Stimulated activated CD4-positive, alpha-beta T cell treated with anti-CD3 and anti-CD28 coated beads, TNF-alpha, amount 100 ng/mL, for 24 hours (primary cell): ENCODE data around the gene SPANXB1.
"Not testable (repeated sequence)": the region's sequence is repeated elsewhere in the genome, so short reads cannot be mapped to it uniquely, and the experiment has no call there.

Source experiments
- DNase-seq, 3 experiments: peaks; one replicate each; pipeline ENCODE4 v3.0.0-alpha.2; 2020; ENCODE audit warnings: low read depth in 3 of 3

SPANXB1 gene, protein sequence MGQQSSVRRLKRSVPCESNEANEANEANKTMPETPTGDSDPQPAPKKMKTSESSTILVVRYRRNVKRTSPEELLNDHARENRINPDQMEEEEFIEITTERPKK

DNA sequence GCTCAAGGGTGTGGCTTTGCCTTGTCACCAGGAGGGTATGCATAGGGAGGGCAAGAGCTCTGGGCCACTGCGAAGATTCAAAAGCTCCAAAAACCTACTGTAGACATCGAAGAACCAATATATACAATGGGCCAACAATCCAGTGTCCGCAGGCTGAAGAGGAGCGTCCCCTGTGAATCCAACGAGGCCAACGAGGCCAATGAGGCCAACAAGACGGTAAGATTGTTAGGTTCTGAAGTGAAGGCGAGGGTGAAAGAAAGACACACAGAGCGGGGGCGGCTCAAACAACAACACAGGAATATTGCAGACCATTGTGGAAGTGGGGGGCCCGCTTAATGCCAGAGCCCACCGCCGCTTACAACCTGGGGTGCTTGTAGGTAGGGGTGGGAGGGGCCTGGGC lies at the start of gene SPANXB1:
Gene SPANXB1, plus strand, starts transcription at position 27 of the 400 bp plus-strand sequence. Its CDS starts 100 bp downstream, at position 127.
- DNase-seq = not testable (repeated sequence)

DNA sequence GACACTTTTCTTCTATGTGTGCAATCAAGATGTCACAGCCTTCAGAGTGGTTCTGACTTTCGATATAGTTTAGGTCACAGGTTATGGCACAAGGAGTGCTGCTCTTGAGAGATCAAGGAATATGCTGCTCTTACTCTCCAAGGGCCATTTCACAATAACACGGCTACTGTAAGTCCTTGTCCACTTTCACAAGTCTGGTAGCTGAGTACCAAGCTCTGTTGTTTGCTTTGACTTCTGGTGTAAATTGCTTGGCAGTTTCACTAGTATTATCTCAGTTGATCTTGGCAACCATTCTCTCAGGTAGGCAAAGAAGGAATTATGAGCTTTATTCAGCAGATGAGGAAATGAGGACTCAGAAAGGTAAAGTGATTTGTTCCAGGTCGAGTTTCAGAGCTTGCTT lies 35.4 kb upstream of the SPANXB1 start:
- no peak for DNase-seq

DNA sequence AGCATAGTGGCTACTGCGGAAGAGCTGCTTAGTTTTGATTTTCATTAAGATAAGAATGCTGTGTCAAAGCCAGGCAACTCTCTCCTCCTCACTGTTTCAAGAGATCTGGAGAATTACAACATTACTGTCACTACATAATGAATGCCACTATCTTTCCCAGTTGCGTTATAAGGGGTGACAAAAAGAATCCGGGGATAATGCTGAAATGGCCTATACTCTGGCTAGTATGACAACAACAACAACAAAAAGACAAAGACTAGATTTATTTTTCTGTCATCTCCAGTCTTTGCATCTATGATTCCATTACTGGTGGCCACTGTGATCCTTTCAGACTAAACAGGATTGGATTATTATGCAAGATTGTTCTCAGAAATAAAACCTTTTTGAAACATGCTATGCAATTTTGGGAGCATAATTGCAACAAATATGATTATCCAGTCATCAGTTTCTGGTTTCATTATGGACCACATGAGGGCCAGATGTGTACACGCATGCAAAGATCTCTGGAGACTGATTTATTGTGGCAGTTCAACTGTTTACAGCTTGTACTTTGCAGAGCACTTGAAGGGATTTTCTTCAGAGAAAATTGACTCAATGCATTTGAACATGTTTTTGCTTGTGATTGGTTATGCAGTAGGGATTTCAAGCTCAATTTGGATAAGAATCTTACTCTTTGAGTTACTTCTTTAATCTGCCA lies 31.1 kb upstream of the SPANXB1 start:
- no peak for DNase-seq

DNA sequence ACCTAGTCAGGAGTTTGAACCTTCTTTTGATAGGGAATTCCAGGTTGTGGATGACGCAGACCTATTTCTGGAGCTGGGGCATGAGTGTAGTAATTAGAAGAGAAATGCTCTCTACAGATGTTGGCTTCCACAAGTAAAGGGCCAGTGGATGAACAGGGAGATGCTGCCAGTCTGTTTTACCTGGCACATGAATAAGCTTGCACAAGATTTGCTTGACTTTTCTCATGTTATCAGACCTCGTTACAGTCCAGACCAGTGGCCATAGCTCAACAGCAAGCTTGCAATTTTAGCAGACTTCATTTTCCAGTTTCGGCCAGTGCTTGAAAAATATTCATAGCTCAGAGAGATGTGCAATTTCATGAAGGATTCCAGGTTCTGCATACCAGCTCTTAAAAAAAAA lies 26.9 kb upstream of the SPANXB1 start:
- DNase-seq = no peak

DNA sequence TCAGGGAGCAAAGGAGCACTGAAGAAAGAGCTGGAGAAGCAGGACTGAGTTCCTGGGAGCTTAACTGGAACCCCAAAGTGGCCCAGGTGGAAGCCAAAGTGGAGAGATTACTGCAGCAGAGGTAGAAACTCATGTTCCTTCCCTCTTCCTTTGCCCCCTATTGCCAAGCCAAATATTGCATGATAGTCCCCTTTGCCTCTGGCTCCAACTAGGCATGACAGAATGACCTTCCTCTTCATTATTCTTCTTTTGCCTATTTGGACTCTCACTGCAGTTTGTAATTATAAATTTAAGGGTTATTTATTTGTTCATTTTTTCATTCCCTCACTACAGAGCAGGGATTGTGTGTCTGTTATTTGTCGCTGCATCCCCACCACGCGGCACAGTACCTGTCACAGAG lies 22.1 kb upstream of the SPANXB1 start:
- no peak for DNase-seq

DNA sequence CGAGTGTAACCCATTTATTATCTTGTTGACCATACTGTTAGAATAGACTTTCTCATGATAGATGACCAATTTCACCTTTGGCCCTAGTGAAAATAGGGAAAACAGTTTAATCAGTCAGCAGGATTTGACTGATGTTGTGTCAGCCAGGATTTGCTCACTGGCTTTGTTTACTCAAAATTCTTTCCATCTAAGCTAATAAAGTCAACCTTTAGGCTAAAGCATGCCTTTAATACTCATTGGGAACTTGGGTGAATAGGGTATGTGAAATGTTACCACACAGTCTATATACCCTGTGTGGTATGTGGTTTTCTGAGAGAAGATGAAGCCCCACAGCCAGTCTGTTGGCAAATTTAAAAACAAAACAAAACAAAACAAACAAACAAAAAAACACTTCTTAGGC lies 18.7 kb upstream of the SPANXB1 start:
- no peak for DNase-seq

DNA sequence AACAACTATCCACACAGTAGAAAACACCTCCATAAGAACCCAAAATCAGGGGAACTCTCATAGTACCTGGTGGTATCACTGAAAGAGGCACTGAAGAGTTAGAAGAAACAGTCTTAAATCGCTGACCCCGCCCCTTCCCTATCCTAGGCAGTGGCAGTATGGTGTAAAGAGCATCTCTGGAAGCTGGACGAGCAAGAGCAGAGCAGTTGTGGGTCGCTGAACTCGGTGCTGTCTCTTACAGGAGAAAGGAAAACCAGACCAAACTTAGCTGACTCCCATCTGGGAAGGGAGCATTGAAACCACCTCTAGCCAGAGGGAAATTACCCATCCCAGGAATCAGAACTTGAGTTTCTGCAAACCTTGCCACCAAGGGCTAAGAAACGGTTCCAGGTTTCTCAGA lies 2.8 kb downstream of the SPANXB1 start:
- DNase-seq = not testable (repeated sequence)

DNA sequence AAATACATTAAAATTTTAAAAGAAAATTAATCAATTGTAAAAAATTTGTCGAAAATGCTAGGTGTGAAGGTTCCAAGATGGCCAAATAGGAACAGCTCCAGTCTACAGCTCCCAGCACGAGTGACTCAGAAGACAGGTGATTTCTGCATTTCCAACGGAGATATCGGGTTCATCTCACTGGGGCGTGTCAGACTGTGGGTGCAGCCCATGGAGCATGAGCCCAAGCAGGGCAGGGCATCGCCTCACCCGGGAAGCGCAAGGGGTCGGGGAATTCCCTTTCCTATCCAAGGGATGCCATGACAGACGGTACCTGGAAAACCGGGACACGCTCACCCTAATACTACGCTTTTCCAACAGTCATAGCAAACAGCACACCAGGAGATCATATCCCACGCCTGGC lies 41.9 kb downstream of the SPANXB1 start:
- not testable (repeated sequence) for DNase-seq

DNA sequence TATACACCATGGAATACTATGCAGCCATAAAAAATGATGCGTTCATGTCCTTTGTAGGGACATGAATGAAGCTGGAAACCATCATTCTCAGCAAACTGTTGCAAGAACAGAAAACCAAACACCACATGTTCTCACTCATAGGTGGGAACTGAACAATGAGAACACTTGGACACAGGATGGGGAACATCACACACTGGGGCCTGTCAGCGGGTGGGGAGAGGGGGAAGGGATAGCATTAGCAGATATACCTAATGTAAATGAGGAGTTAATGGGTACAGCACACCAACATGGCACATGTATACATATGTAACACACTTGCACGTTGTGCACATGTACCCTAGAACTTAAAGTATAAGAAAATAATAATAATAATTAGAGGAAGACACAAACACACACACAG lies 47.5 kb downstream of the SPANXB1 start:
- DNase-seq = not testable (repeated sequence)

DNA sequence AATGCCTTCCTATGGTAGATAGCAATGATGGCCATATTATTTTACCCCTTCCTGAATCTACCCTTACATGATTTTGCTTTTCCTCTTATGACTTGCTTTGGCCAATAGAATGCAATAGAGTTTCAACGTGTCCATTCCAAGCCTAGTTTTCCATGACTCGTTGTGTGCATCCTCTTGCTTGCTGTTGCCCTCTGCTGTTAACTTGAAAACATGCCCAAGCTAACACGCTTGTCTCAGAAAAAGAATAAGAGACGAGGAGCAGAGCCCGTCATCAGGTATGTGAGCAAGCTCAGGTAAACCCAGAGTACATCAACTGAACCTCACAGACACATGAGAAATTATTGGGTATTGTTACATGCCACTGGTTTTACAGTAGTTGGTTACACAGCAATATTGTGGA lies 49.7 kb downstream of the SPANXB1 start:
- not testable (repeated sequence) for DNase-seq
